ENCODE results near the gene PLEKHN1. TPM values are rescaled to one million over a fixed set of nuclear protein-coding genes. Genes with fewer than 3 reads are reported as not detected.
"Not testable (repeated sequence)": the region's sequence is repeated elsewhere in the genome, so short reads cannot be mapped to it uniquely, and the experiment has no call there.

The PLEKHN1 gene
- total and polyA plus RNA-seq, 4 experiments from 2014 or later: 0.50 to 2.9 (median 2.2) TPM; not detected in 1

- DNase-seq; H3K9me3 ChIP-seq (ENCODE audit: control insufficient read depth in 1 of 2, low read length in 2 of 2); H3K9me3 Mint-ChIP-seq; H3K27me3 ChIP-seq (ENCODE audit: insufficient read depth, low read length); H3K36me3 Mint-ChIP-seq; H3K36me3 ChIP-seq (ENCODE audit: insufficient read depth, low read length): not testable (repeated sequence)
- intact Hi-C loops (cut with micrococcal nuclease): loop anchor here (1.0 to 2.0 kb wide), 3 partner anchors 10 to 104 kb away; partner anchors contain the start of genes C1orf159 and NOC2L
- CTCF ChIA-PET (ENCODE audit: partially characterized antibody): interaction anchor here (1.1 to 4.2 kb wide), 3 partner anchors 10 to 51 kb away, joined by 5 to 35 read pairs (median 8); partner anchors contain the start of gene HES4
- peaks cover 14 to 33% (median 25%) of the 10 kb centered on the region in 4 donors for H3K4me1 Mint-ChIP-seq
- Histone ChIP-seq H3K4me3 (ENCODE audit: low read length in 2 of 2) (peak overlapping the region; percentile 54 to 88), H3K27ac (ENCODE audit: low read depth, low read length) (peak overlapping the region; percentile 88), H3K4me1 (ENCODE audit: insufficient read depth, low read length) (peaks cover 16% of the 10 kb centered on the region)
- POLR2A ChIA-PET (ENCODE audit: partially characterized antibody): interaction anchor here (0.9 to 2.8 kb wide), 9 partner anchors 8 to 363 kb away, joined by 3 to 16 read pairs (median 9); partner anchors contain the start of genes AURKAIP1, NOC2L and PLEKHN1
- H3K4me3 Mint-ChIP-seq: peak overlapping the region; percentile 96 to 100 (median 98)
- peak overlapping the region; percentile 90 to 99 (median 98) for H3K27ac Mint-ChIP-seq
- peaks cover 2 to 16% of the 10 kb centered on the region in 2 donors for H3K27me3 Mint-ChIP-seq
Observed at GRCh38 chr1:1012736-1013104, 46.4 kb downstream of the PLEKHN1 start.

- H3K27me3 Mint-ChIP-seq: peaks cover under 1 to 11% of the 10 kb centered on the region in 2 donors
- H3K36me3 Mint-ChIP-seq: peaks cover 0 to 7% of the 10 kb centered on the region in 2 donors
- H3K27me3 ChIP-seq (ENCODE audit: insufficient read depth, low read length): no peaks in the 10 kb centered on the region
- H3K27ac ChIP-seq (ENCODE audit: low read depth, low read length): peak within 1 kb of the TSS; percentile 88
- intact Hi-C loops (cut with micrococcal nuclease): loop anchor here (1.0 to 2.0 kb wide), 3 partner anchors 11 to 103 kb away; partner anchors contain the start of genes C1orf159 and NOC2L
- ChIA-PET CTCF (ENCODE audit: partially characterized antibody) (interaction anchor here (0.6 to 4.2 kb wide), 5 partner anchors 10 to 51 kb away, joined by 3 to 35 read pairs (median 5); partner anchors contain the start of gene HES4), POLR2A (ENCODE audit: partially characterized antibody) (interaction anchor here (0.8 to 2.8 kb wide), 13 partner anchors 8 to 602 kb away, joined by 3 to 16 read pairs (median 7); partner anchors contain the start of genes AURKAIP1, C1orf159, MIB2 and NOC2L)
- peaks cover 0 to 1% (median 0%) of the 10 kb centered on the region in 8 donors for H3K9me3 Mint-ChIP-seq
- H3K4me1 ChIP-seq (ENCODE audit: insufficient read depth, low read length): peaks cover 16% of the 10 kb centered on the region
- DNase-seq: peak; percentile 82 to 94 (median 88)
- peaks cover 14 to 33% (median 25%) of the 10 kb centered on the region in 4 donors for H3K4me1 Mint-ChIP-seq
- H3K36me3 ChIP-seq (ENCODE audit: insufficient read depth, low read length): no peaks in the 10 kb centered on the region
- peak within 1 kb of the TSS; percentile 96 to 100 (median 98) for H3K4me3 Mint-ChIP-seq
- peak within 1 kb of the TSS; percentile 54 to 88 for H3K4me3 ChIP-seq (ENCODE audit: low read length in 2 of 2)
- H3K27ac Mint-ChIP-seq: peak within 1 kb of the TSS; percentile 90 to 99 (median 98)
- H3K9me3 ChIP-seq (ENCODE audit: control insufficient read depth in 1 of 2, low read length in 2 of 2): no peaks in the 10 kb centered on the region
Observed at GRCh38 chr1:1013105-1013921, 47.0 kb downstream of the PLEKHN1 start, which contains the start of gene ISG15. ISG15 (plus strand) TSS chr1:1013497; CDS start chr1:1013574, 77 bp downstream.

- Mint-ChIP-seq H3K27ac (peak overlapping the region; percentile 90 to 99 (median 98)), H3K9me3 (peaks cover 0 to 1% (median 0%) of the 10 kb centered on the region in 8 donors), H3K27me3 (peaks cover 0 to 8% of the 10 kb centered on the region in 2 donors), H3K4me1 (peaks cover 14 to 33% (median 25%) of the 10 kb centered on the region in 4 donors), H3K36me3 (peaks cover 0 to 7% of the 10 kb centered on the region in 2 donors), H3K4me3 (peak overlapping the region; percentile 96 to 100 (median 98))
- peaks cover 19% of the 10 kb centered on the region for H3K4me1 ChIP-seq (ENCODE audit: insufficient read depth, low read length)
- intact Hi-C loops (cut with micrococcal nuclease): loop anchor here (1.0 to 2.0 kb wide), 3 partner anchors 12 to 102 kb away; partner anchors contain the start of genes C1orf159 and NOC2L
- DNase-seq: peak in 1 of 5 donors; percentile 45
- no peaks in the 10 kb centered on the region for H3K36me3 ChIP-seq (ENCODE audit: insufficient read depth, low read length)
- ChIA-PET POLR2A (ENCODE audit: partially characterized antibody) (interaction anchor here (0.8 to 2.8 kb wide), 14 partner anchors 8 to 601 kb away, joined by 3 to 16 read pairs (median 6); partner anchors contain the start of genes AURKAIP1, C1orf159, MIB2 and NOC2L), CTCF (ENCODE audit: partially characterized antibody) (interaction anchor here (0.6 to 4.2 kb wide), 7 partner anchors 11 to 50 kb away, joined by 3 to 35 read pairs (median 5); partner anchors contain the start of gene HES4)
- H3K4me3 ChIP-seq (ENCODE audit: low read length in 2 of 2): peak overlapping the region; percentile 54 to 88
- H3K9me3 ChIP-seq (ENCODE audit: control insufficient read depth in 1 of 2, low read length in 2 of 2): no peaks in the 10 kb centered on the region
- peak overlapping the region; percentile 88 for H3K27ac ChIP-seq (ENCODE audit: low read depth, low read length)
- H3K27me3 ChIP-seq (ENCODE audit: insufficient read depth, low read length): no peaks in the 10 kb centered on the region
Observed at GRCh38 chr1:1013922-1014648, 47.8 kb downstream of the PLEKHN1 start.

GRCh38 chr1:1014799-1015681, 48.8 kb downstream of the PLEKHN1 start:
- ChIA-PET POLR2A (ENCODE audit: partially characterized antibody) (interaction anchor here (0.8 to 2.8 kb wide), 6 partner anchors 12 to 198 kb away, joined by 3 to 16 read pairs (median 10); no protein-coding TSS in a partner anchor), CTCF (ENCODE audit: partially characterized antibody) (interaction anchor here (0.6 to 4.2 kb wide), 4 partner anchors 12 to 99 kb away, joined by 3 to 35 read pairs (median 4); no protein-coding TSS in a partner anchor)
- peaks cover 0 to 1% (median 0%) of the 10 kb centered on the region in 8 donors for H3K9me3 Mint-ChIP-seq
- Histone ChIP-seq H3K36me3 (ENCODE audit: insufficient read depth, low read length) (no peaks in the 10 kb centered on the region), H3K9me3 (ENCODE audit: control insufficient read depth in 1 of 2, low read length in 2 of 2) (no peaks in the 10 kb centered on the region), H3K4me3 (ENCODE audit: low read length in 2 of 2) (peak overlapping the region in 1 of 2 donors; percentile 88), H3K27ac (ENCODE audit: low read depth, low read length) (peak overlapping the region; percentile 88), H3K4me1 (ENCODE audit: insufficient read depth, low read length) (peaks cover 21% of the 10 kb centered on the region), H3K27me3 (ENCODE audit: insufficient read depth, low read length) (no peaks in the 10 kb centered on the region)
- intact Hi-C loops (cut with micrococcal nuclease): loop anchor here (5.0 kb wide), 1 partner anchor 47 kb away; no protein-coding TSS in a partner anchor
- no peak for DNase-seq
- H3K27me3 Mint-ChIP-seq: peaks cover 0 to 7% of the 10 kb centered on the region in 2 donors
- H3K4me3 Mint-ChIP-seq: peak overlapping the region; percentile 96 to 100 (median 98)
- peak overlapping the region in 6 of 7 donors; percentile 90 to 99 (median 98) for H3K27ac Mint-ChIP-seq
- peaks cover 0 to 7% of the 10 kb centered on the region in 2 donors for H3K36me3 Mint-ChIP-seq
- peaks cover 13 to 33% (median 24%) of the 10 kb centered on the region in 4 donors for H3K4me1 Mint-ChIP-seq

- Mint-ChIP-seq H3K4me1 (peaks cover 13 to 33% (median 28%) of the 10 kb centered on the region in 4 donors), H3K27ac (peak overlapping the region in 3 of 7 donors; percentile 61 to 79 (median 72)), H3K4me3 (peak overlapping the region in 7 of 8 donors; percentile 9 to 50 (median 31))
- not testable (repeated sequence) for H3K4me3 ChIP-seq (ENCODE audit: low read length in 2 of 2); H3K27ac ChIP-seq (ENCODE audit: low read depth, low read length); H3K9me3 Mint-ChIP-seq; H3K36me3 ChIP-seq (ENCODE audit: insufficient read depth, low read length); H3K27me3 Mint-ChIP-seq; H3K36me3 Mint-ChIP-seq; H3K27me3 ChIP-seq (ENCODE audit: insufficient read depth, low read length); H3K9me3 ChIP-seq (ENCODE audit: control insufficient read depth in 1 of 2, low read length in 2 of 2)
- ChIA-PET CTCF (ENCODE audit: partially characterized antibody) (interaction anchor here (0.9 to 3.9 kb wide), 4 partner anchors 15 to 46 kb away, joined by 3 to 15 read pairs (median 11); no protein-coding TSS in a partner anchor), POLR2A (ENCODE audit: partially characterized antibody) (interaction anchor here (1.5 kb wide), 1 partner anchor 16 kb away, joined by 8 read pairs; no protein-coding TSS in a partner anchor)
- DNase-seq: peak in 1 of 5 donors; percentile 27
- intact Hi-C loops (cut with micrococcal nuclease): loop anchor here (5.0 kb wide), 1 partner anchor 45 kb away; no protein-coding TSS in a partner anchor
- H3K4me1 ChIP-seq (ENCODE audit: insufficient read depth, low read length): peaks cover 24% of the 10 kb centered on the region
Observed at GRCh38 chr1:1017397-1018320, 51.4 kb downstream of the PLEKHN1 start.

Measured in CD4-positive, alpha-beta memory T cell (primary cell).